ENCODE measurements around the gene BABAM2. TPM values are rescaled to one million over a fixed set of nuclear protein-coding genes. Genes with fewer than 3 reads are reported as not detected.

Gene BABAM2
- total and polyA plus RNA-seq, 10 of the 15 experiments (the other 5 are each of a cell fraction or from before 2014, with no cell fraction given) = 30.7 to 59.9 (median 44.5) TPM

DNA sequence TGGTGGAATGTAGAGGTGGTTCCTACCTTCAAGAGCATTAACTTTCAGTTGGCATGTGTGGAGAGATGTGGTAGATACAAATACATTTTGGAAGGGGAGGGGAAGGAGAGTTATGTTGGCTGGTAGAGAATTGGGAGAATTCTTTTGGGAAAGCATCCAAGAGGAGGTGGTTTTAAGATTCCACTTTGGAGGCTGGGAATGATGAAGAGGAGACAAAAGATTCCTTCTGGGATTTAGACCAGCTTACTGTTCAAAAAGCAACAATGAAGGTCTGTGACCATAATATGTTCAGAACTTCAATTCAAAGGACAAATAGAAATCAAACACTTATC, 381.4 kb downstream of the BABAM2 start:
- Histone ChIP-seq H3K4me1 (ENCODE audit: control insufficient read depth, insufficient read depth, low read length) (peaks cover 23% of the 10 kb centered on the region), H3K4me2 (ENCODE audit: control insufficient read depth, insufficient read depth) (no peak overlapping the region), H3K4me3 (no peak overlapping the region), H4K20me1 (ENCODE audit: control insufficient read depth, insufficient read depth) (no peaks in the 10 kb centered on the region), H3K36me3 (ENCODE audit: control insufficient read depth in 2 of 2, insufficient read depth in 2 of 2, low read length in 1 of 2) (no peaks in the 10 kb centered on the region), H3K9ac (ENCODE audit: control insufficient read depth, insufficient read depth, low read length) (no peak overlapping the region), H2AFZ (ENCODE audit: control insufficient read depth, low read depth, low read length) (no peak overlapping the region), H3K9me3 (replicated peaks; ENCODE audit: control insufficient read depth, insufficient read depth, low read length) (no peaks in the 10 kb centered on the region), H3K27ac (ENCODE audit: control insufficient read depth, insufficient read depth) (no peak overlapping the region; the same call in 1 of the 2 replicates), H3K27me3 (replicated peaks in 1 of 2; ENCODE audit: control insufficient read depth in 2 of 2, insufficient read depth in 2 of 2, low read length in 1 of 2) (no peaks in the 10 kb centered on the region), H3K79me2 (ENCODE audit: control insufficient read depth, insufficient read depth, low read length) (no peaks in the 10 kb centered on the region)
- in situ Hi-C loops (cut with MboI) (no loop called here), intact Hi-C loops (cut with micrococcal nuclease; ENCODE audit: unreplicated experiment) (no loop called here)
- ChIA-PET RAD21 (ENCODE audit: unreplicated experiment) (interaction anchor here (0.9 kb wide), 1 partner anchor 20 kb away, joined by 3 read pairs; no protein-coding TSS in a partner anchor), CTCF (no interaction called here), POLR2A (interaction anchor here (0.6 to 0.7 kb wide), 2 partner anchors 24 to 54 kb away, joined by 3 read pairs; no protein-coding TSS in a partner anchor), SMC1A (ENCODE audit: uncharacterized antibody, unreplicated experiment) (interaction anchor here (1.1 to 1.8 kb wide), 4 partner anchors 18 to 124 kb away, joined by 3 to 6 read pairs (median 4); no protein-coding TSS in a partner anchor)
- no TSS peak for BruUV-seq (replicated peaks)
- TF ChIP-seq RFX5 (IDR thresholded peaks at IDR 0.05; ENCODE audit: low read depth, low read length) (no peak), BCLAF1 (IDR thresholded peaks at IDR 0.05) (no peak), PBX3 (IDR thresholded peaks at IDR 0.05; ENCODE audit: insufficient replicate concordance, low read depth, low read length) (no peak)
- DNase-seq (ENCODE audit: low read depth, low spot score) = no peak
- ATAC-seq = no peak
- FAIRE-seq = no peak
